ENCODE measurements around the gene SLCO2A1.

SLCO2A1 gene

GRCh38 chr3:133999891-134000685 is 29.6 kb downstream of the SLCO2A1 start:
- no peak for DNase-seq (ENCODE audit: low read depth in 2 of 2)

GRCh38 chr3:133998691-133999241 is 31.0 kb downstream of the SLCO2A1 start:
- no peak for DNase-seq (ENCODE audit: low read depth in 2 of 2)

DNA sequence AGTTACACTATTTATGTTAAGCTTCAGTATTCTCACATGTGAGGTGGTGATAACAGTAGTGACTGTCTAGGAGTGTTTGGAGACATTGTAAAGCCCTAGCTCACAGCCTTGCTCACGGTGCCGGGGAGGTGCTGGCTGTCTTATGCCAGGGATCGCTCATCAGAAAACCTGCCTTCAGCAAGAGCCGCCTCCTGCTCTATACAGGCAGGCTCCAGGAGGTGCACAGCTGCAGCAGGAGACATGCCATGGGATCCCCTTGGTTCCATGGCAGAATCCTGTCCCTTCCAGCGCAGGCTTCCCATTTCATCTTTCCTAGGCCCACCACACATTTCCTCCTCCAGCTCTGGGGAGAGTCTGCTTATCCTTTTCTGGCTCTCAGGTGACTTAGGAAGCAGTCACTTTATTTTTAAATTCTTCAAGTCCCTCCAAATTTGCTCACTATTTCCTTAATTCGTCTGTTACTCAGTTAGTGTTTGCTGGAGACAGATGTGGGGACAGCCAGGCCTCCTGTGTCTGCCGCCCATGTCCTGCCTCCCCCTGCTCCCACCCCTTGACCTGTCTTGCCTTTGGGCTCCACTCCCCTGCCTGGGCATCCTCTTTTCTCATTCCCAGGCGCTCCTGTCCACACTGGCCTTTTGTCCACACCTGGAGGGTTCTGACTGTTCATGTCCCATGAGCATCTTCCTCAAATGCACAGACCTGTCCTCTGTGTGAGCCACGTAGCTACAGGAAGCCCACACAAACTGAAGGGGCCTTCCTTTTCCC is 31.7 kb downstream of the SLCO2A1 start:
- DNase-seq (ENCODE audit: low read depth in 2 of 2): no peak

DNA sequence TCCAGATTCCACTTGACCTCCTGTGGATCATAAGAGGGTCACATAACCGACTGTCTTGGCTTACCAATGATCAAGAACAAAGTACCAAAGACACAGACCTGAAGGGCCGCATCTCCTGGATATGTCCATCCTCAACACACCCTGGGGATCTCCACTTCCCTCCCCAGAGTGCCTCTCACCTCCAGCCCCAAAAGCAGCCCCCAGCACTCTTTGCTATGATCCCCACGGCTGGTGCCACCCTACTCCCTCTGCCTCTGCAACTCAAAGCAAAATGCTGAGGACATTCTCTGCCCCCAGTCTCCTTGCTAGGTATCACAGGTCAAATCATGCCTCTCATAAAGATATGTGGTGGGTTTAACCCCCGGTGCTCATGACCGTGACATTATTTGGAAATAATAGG is 32.7 kb downstream of the SLCO2A1 start:
- DNase-seq (ENCODE audit: low read depth in 2 of 2): no peak

GRCh38 chr3:133996251-133996661 is 33.5 kb downstream of the SLCO2A1 start:
- DNase-seq (ENCODE audit: low read depth in 2 of 2): no peak

DNA sequence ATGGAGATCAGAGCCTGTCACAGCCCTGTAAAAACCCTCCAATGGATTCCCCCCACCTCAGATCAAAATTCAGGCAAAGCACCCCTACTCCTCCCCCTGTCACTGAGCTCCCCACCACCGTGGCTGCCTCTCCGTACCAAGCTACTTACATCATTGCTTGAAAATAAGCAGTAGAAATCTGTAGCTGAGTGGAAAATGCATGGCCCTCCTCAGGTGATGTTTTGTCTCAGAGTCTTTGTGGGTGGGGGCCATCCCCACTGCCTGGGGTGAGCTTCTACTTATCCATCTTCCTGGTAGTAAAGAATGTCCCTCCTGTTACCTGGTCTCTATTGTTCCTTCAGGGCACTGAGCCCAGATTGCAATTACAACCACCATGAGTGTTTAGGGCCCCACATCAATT is 34.5 kb downstream of the SLCO2A1 start:
- DNase-seq (ENCODE audit: low read depth in 2 of 2): no peak

DNA sequence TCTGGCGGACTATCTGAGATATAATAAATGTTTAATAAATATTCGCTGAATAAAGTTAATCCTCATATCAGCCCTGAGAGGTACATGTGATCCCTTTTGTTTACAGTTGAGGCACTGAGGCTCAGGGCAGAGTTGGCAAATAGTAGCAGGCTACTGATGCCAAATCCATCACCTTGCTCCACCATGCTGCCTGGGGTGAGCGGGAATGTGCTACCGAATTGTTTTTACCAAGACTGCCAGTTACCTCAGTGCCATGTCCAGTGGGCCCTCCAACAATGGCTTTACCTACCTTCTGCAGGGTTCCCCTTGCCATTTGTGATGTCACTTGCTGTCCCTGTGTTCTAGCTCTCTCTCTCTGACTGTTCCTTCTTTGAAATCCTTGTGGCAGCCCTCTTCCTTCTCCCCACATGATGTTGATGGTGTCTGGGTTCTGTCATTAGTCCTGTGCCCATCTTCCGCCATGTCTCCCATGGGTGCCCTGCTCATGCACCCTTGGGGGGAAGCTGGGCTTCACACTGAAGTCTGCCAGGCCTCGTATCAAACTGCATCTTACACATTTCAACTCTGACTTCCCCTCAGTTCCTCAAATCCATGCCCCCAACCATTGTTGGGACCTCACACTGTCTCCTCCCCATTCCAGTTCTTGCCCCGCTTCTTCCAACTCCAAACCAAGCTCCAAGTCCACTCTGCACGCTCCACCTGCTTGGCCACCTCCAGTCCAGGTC is 35.4 kb downstream of the SLCO2A1 start:
- DNase-seq (ENCODE audit: low read depth in 2 of 2): no peak

GRCh38 chr3:133992951-133993620 is 36.6 kb downstream of the SLCO2A1 start:
- no peak for DNase-seq (ENCODE audit: low read depth in 2 of 2)

DNA sequence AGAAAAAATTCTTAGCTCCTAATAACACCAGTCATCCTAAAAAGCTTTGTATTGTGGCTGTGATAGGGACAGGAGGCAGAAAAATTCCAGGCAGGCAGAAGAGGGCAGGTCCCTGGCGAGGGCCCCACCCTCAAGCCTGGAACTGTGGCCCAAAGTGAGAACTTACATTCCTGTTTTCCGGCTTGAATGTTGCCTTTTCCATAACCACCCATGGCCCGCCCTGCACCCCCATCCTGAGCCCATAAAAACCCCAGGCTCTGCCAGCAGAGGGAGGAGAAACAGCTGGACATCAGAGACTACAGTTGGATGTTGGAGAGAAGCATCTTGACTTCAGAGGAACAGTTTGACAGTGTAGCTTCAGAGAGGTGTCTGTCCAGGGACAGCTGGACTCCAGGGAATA is 37.3 kb downstream of the SLCO2A1 start:
- no peak for DNase-seq (ENCODE audit: low read depth in 2 of 2)

GRCh38 chr3:133991637-133992036 is 38.1 kb downstream of the SLCO2A1 start:
- DNase-seq (ENCODE audit: low read depth in 2 of 2): no peak

GRCh38 chr3:133991209-133991608 is 38.5 kb downstream of the SLCO2A1 start:
- DNase-seq (ENCODE audit: low read depth in 2 of 2): no peak

- DNase-seq (ENCODE audit: low read depth in 2 of 2): no peak
These were observed 39.6 kb downstream of the SLCO2A1 start for GRCh38 chr3:133989936-133990702.

DNA sequence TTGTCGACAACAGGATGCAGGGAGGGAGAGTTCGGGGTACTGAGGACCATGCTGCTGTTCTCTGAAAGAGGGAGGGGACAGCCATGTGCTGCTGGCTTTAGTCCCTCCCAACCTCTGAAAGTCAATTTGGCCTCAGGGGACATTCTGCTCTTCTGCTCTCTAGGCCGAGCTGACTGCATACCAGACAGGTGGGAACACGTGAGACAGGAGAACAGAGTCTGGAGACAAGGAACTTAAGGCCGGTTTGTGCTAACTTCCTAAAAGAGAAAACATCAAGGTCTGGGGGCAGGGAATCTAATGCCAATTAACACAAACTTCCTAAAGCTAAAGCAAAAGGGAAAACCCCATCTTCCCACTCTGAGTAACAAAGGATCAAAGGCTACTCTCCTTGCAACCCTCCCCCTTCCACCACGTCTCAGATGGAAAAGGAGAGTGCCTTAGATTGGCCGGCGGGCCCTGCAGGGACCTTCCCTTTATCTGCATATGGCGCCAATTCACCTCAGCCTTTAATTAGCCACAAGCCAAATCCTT is 41.0 kb downstream of the SLCO2A1 start:
- no peak for DNase-seq (ENCODE audit: low read depth in 2 of 2)

DNA sequence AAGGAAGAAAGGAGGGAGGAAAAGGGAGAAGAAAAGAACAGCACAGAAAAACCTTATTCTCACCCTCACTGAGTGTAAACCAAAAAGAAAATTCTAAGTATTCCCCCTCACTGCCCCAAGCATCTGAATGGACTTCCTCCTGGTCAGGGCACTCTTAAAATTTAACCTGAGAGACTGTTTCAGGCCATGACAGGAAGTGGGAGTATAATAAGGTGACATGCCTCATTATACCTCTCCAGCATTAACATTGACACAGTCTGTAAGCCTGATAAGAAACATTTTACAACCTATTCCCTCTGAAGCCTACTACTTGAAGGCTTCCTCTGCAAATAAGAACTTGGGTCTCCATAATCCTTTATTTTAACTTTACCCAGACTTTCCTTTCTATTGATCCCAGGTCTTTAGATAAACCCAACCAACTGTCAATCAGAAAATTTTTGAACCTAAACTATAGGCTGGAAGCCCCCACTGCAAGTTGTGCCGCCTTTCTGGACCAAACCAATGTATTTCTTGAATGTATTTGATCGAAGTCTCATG is 41.7 kb downstream of the SLCO2A1 start:
- no peak for DNase-seq (ENCODE audit: low read depth in 2 of 2)

GRCh38 chr3:133987136-133987535 is 42.6 kb downstream of the SLCO2A1 start:
- no peak for DNase-seq (ENCODE audit: low read depth in 2 of 2)

GRCh38 chr3:133986311-133986710 is 43.4 kb downstream of the SLCO2A1 start:
- DNase-seq (ENCODE audit: low read depth in 2 of 2): no peak

GRCh38 chr3:133984975-133985374 is 44.8 kb downstream of the SLCO2A1 start:
- DNase-seq (ENCODE audit: low read depth in 2 of 2): no peak

- no peak for DNase-seq (ENCODE audit: low read depth in 2 of 2)
These were observed 45.9 kb downstream of the SLCO2A1 start for GRCh38 chr3:133983576-133984560.

DNA sequence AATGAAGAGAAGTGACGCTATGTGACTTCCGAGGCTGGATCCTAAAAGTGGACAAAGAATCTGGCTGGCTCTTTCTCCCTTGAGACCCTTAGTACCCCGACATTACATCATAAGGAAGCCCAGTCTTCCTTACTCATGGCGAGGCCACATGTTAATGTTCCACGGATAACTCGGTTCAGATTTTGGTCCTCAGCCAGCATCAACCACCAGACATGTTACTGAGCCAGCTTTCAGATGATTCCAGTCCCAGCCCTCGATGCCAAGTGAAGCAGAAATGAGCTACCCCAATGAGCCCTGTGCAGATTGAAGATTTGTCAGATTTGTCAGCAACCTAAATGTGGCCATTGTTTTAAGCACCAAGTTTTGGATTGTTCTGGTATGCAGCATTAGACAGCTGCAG is 46.6 kb downstream of the SLCO2A1 start:
- DNase-seq (ENCODE audit: low read depth in 2 of 2): no peak
